HepG2 (cell line): ENCODE results near the gene NOTO. TPM values are rescaled to one million over a fixed set of nuclear protein-coding genes. Genes with fewer than 3 reads are reported as not detected.

Experiments
- CBX5 ChIP-seq: sonication (generic); formaldehyde crosslinking; IDR thresholded peaks from 2 replicates; pipeline ENCODE4 v1.4.0; 2020; ENCODE audit warnings: missing genetic modification reagents, borderline replicate concordance
- FOSL1 ChIP-seq: sonication (generic); formaldehyde crosslinking; IDR thresholded peaks from 2 replicates; pipeline ENCODE4 v1.9.0; 2021; ENCODE audit warnings: missing genetic modification reagents, borderline replicate concordance
- FOXO1 ChIP-seq: sonication (generic); formaldehyde crosslinking; IDR thresholded peaks from 2 replicates; pipeline ENCODE4 v1.4.0; 2020; ENCODE audit warnings: missing genetic modification reagents
- HDAC1 ChIP-seq: sonication (generic); formaldehyde crosslinking; IDR thresholded peaks from 2 replicates; pipeline ENCODE4 v1.5.1; 2020; ENCODE audit warnings: mild to moderate bottlenecking, missing genetic modification reagents
- POLR2G ChIP-seq: fragments of 200-400 bp; formaldehyde crosslinking; IDR thresholded peaks from 2 replicates; pipeline ENCODE4 v1.6.1; 2018; ENCODE audit warnings: mild to moderate bottlenecking, low read depth, low read length, moderate library complexity
- RXRA ChIP-seq: sonication (generic); formaldehyde crosslinking; IDR thresholded peaks from 2 replicates; pipeline ENCODE4 v1.5.1; 2020; ENCODE audit warnings: missing genetic modification reagents
- SRSF9 ChIP-seq: fragments of 200-400 bp; formaldehyde crosslinking; IDR thresholded peaks from 2 replicates; pipeline ENCODE4 v1.6.1; 2018; ENCODE audit warnings: borderline replicate concordance, mild to moderate bottlenecking, low read depth, low read length; ENCODE audit not compliant: insufficient read depth, poor library complexity, severe bottlenecking
- YEATS4 ChIP-seq: sonication (generic); formaldehyde crosslinking; IDR thresholded peaks from 2 replicates; pipeline ENCODE4 v1.4.0; 2020; ENCODE audit warnings: missing genetic modification reagents, borderline replicate concordance
- ZBTB42 ChIP-seq: sonication (generic); formaldehyde crosslinking; IDR thresholded peaks from 2 replicates; pipeline ENCODE4 v1.5.0; 2020; ENCODE audit warnings: mild to moderate bottlenecking, missing genetic modification reagents
- ZNF17 ChIP-seq: sonication (generic); formaldehyde crosslinking; IDR thresholded peaks from 2 replicates; pipeline ENCODE4 v1.5.0; 2020; ENCODE audit warnings: mild to moderate bottlenecking, missing genetic modification reagents
- ZNF225 ChIP-seq: sonication (generic); formaldehyde crosslinking; IDR thresholded peaks from 2 replicates; pipeline ENCODE4 v1.4.0; 2020; ENCODE audit warnings: mild to moderate bottlenecking, missing genetic modification reagents
- ZNF382 ChIP-seq: sonication (generic); formaldehyde crosslinking; IDR thresholded peaks from 2 replicates; pipeline ENCODE4 v1.5.0; 2020; ENCODE audit warnings: missing genetic modification reagents, mild to moderate bottlenecking, borderline replicate concordance
- ZNF562 ChIP-seq: sonication (generic); formaldehyde crosslinking; IDR thresholded peaks from 2 replicates; pipeline ENCODE4 v1.8.0; 2022; ENCODE audit warnings: missing genetic modification reagents, borderline replicate concordance
- polyA plus RNA-seq, 8 experiments: library from polyadenylated mRNA; depleted of rRNA in 3 of 8; stranded (reverse) in 7 of 8; unstranded in 1 of 8; fragments of >200 nt; fragmentation: Illumina TruSeq in 4 of 8; extraction: Trizol in 4 of 8; gene quantifications; 2 replicates each; pipeline versions ENCODE4 v1.2.1 to v1.2.3, GENCODE V29; 2011 to 2016; ENCODE audit warnings: low read depth in 4 of 8, missing spikeins in 1 of 8, mixed read lengths in 1 of 8; ENCODE audit not compliant: insufficient read depth in 1 of 8
- total RNA-seq, 5 experiments: library from RNA; depleted of rRNA; stranded (reverse); fragments of >200 nt; fragmentation: Illumina TruSeq; extraction: Trizol; gene quantifications; 2 replicates each; pipeline ENCODE4 v1.2.3, GENCODE V29; 2016; ENCODE audit warnings: low read depth in 1 of 5
- TF ChIP-seq, protein P1 (sequence below), 2 experiments: sonication (generic) in 1 of 2; formaldehyde crosslinking in 1 of 2; IDR thresholded peaks; 2 replicates each; pipeline versions ENCODE4 v1.4.0 to v1.6.1; 2016 to 2020; ENCODE audit warnings: borderline replicate concordance in 1 of 2, low read depth in 1 of 2, mild to moderate bottlenecking in 1 of 2, missing genetic modification reagents in 1 of 2
- TF ChIP-seq, protein P2 (sequence below): sonication (generic); formaldehyde crosslinking; IDR thresholded peaks from 2 replicates; pipeline ENCODE4 v1.4.0; 2020; ENCODE audit warnings: missing genetic modification reagents, mild to moderate bottlenecking, borderline replicate concordance
- TF ChIP-seq, protein P3 (sequence below): sonication (generic); formaldehyde crosslinking; IDR thresholded peaks from 2 replicates; pipeline ENCODE4 v1.5.1; 2020; ENCODE audit warnings: missing genetic modification reagents, mild to moderate bottlenecking, borderline replicate concordance
- TF ChIP-seq, protein P4 (sequence below): sonication (generic); formaldehyde crosslinking; IDR thresholded peaks from 2 replicates; pipeline ENCODE4 v1.5.0; 2020; ENCODE audit warnings: missing genetic modification reagents

Gene NOTO
- total and polyA plus RNA-seq, 2 of the 13 experiments (the other 11 are each of a cell fraction or from before 2014, with no cell fraction given), result not detected

DNA sequence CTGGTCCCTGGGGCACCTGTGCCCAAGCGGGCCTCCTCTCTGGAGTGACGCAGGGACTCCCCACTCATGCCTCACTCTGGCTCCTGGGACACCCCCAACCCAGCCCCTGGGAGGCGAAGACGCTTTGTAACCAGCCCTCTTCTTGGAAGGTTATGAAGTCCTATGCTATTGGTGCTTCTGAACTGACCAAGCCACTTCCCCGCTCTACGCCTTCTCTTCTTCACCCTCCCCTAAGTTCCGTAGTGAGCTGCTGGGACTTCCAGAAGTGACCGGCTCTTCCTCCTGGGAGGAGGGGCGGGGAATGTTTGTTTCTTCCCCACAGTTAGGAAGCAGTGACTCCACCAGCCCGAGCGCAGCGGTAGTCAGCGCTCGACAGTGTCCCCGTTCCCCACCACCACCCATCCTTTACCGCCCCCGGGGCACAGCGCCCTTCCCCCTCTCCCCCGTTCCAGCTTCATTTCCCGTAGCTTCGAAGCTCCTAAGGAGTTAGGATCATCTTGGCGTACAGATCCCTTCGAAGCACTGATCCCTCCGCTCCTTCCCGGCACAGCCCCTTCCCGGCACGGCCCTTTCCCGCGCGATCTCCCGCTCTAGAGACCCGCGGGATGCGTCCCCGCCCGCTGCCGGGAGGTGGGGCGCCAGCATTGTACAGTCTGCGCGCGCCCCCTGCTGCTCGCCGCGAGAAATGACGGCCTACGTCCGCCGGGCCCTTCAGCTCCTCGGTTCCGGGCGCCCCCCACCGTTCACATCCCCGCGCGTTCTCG lies 25.3 kb upstream of the NOTO start (continued):
- 0 out of 2 replicates have a peak, but pooled peaks have one; percentile 53 for TF ChIP-seq RXRA (CRISPR knock-in tag)
- TF ChIP-seq FOSL1 (CRISPR knock-in tag), result no peak
- no peak; the same call in 1 of the 2 replicates for TF ChIP-seq ZNF562 (CRISPR knock-in tag)
- TF ChIP-seq POLR2G, result no peak
- TF ChIP-seq SRSF9, result no peak
- TF ChIP-seq ZNF17, result no peak
- peak; percentile 84; the same call in 1 of the 2 replicates for TF ChIP-seq CBX5 (CRISPR knock-in tag)
- TF ChIP-seq ZNF382, result no peak
- TF ChIP-seq, protein P1, sequence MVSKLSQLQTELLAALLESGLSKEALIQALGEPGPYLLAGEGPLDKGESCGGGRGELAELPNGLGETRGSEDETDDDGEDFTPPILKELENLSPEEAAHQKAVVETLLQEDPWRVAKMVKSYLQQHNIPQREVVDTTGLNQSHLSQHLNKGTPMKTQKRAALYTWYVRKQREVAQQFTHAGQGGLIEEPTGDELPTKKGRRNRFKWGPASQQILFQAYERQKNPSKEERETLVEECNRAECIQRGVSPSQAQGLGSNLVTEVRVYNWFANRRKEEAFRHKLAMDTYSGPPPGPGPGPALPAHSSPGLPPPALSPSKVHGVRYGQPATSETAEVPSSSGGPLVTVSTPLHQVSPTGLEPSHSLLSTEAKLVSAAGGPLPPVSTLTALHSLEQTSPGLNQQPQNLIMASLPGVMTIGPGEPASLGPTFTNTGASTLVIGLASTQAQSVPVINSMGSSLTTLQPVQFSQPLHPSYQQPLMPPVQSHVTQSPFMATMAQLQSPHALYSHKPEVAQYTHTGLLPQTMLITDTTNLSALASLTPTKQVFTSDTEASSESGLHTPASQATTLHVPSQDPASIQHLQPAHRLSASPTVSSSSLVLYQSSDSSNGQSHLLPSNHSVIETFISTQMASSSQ (IDR thresholded peaks at IDR 0.05; ENCODE audit: low read depth), result no peak
- TF ChIP-seq, protein P1 (CRISPR knock-in tag; IDR thresholded peaks at IDR 0.05; ENCODE audit: borderline replicate concordance), result 0 out of 2 replicates have a peak, but pooled peaks have one; percentile 16
- peak; percentile 69; the same call in 1 of the 2 replicates for TF ChIP-seq YEATS4 (CRISPR knock-in tag)
- TF ChIP-seq FOXO1, result peak; percentile 54
- TF ChIP-seq, protein P2, sequence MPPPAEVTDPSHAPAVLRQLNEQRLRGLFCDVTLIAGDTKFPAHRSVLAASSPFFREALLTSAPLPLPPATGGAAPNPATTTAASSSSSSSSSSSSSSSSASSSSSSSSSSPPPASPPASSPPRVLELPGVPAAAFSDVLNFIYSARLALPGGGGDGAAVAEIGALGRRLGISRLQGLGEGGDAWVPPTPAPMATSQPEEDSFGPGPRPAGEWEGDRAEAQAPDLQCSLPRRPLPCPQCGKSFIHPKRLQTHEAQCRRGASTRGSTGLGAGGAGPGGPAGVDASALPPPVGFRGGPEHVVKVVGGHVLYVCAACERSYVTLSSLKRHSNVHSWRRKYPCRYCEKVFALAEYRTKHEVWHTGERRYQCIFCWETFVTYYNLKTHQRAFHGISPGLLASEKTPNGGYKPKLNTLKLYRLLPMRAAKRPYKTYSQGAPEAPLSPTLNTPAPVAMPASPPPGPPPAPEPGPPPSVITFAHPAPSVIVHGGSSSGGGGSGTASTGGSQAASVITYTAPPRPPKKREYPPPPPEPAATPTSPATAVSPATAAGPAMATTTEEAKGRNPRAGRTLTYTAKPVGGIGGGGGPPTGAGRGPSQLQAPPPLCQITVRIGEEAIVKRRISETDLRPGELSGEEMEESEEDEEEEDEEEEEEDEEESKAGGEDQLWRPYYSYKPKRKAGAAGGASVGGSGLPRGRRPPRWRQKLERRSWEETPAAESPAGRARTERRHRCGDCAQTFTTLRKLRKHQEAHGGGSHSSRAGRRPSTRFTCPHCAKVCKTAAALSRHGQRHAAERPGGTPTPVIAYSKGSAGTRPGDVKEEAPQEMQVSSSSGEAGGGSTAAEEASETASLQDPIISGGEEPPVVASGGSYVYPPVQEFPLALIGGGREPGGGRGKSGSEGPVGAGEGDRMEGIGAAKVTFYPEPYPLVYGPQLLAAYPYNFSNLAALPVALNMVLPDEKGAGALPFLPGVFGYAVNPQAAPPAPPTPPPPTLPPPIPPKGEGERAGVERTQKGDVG, result no peak
- peak; percentile 78 for TF ChIP-seq HDAC1
- TF ChIP-seq, protein P3, sequence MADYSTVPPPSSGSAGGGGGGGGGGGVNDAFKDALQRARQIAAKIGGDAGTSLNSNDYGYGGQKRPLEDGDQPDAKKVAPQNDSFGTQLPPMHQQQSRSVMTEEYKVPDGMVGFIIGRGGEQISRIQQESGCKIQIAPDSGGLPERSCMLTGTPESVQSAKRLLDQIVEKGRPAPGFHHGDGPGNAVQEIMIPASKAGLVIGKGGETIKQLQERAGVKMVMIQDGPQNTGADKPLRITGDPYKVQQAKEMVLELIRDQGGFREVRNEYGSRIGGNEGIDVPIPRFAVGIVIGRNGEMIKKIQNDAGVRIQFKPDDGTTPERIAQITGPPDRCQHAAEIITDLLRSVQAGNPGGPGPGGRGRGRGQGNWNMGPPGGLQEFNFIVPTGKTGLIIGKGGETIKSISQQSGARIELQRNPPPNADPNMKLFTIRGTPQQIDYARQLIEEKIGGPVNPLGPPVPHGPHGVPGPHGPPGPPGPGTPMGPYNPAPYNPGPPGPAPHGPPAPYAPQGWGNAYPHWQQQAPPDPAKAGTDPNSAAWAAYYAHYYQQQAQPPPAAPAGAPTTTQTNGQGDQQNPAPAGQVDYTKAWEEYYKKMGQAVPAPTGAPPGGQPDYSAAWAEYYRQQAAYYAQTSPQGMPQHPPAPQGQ (CRISPR knock-in tag), result no peak
- 0 out of 2 replicates have a peak, but pooled peaks have one; percentile 42 for TF ChIP-seq ZBTB42
- TF ChIP-seq, protein P4, sequence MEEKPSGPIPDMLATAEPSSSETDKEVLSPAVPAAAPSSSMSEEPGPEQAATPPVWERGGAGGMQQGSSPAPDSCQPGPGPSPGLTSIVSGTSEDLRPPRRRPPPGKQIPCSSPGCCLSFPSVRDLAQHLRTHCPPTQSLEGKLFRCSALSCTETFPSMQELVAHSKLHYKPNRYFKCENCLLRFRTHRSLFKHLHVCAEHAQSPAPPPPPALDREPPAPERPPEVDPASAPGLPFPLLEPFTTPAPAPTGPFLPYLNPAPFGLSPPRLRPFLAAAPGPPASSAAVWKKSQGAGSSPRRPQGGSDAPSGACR (CRISPR knock-in tag), result 0 out of 2 replicates have a peak, but pooled peaks have one; percentile 58
- TF ChIP-seq ZNF225 (CRISPR knock-in tag), result peak; percentile 64; the same call in 1 of the 2 replicates
